Neutrophil (primary cell): ENCODE measurements around the gene NCOA1.

ENCODE experiments used
- H3K27ac ChIP-seq: fragments of 200-600 bp; sonication (generic); 2 replicates; pipeline ENCODE4 v1.5.1; 2016; ENCODE audit warnings: mild to moderate bottlenecking, moderate library complexity
- H3K27me3 ChIP-seq: fragments of 200-600 bp; sonication (generic); 2 replicates; pipeline ENCODE4 v1.6.0; 2016; ENCODE audit warnings: mild to moderate bottlenecking
- H3K36me3 ChIP-seq: fragments of 200-600 bp; sonication (generic); 2 replicates; pipeline ENCODE4 v1.5.1; 2017
- H3K4me1 ChIP-seq, 2 experiments: fragments of 200-600 bp in 1 of 2; sonication (generic) in 1 of 2; 1 replicate in 1 of 2; 2 replicates in 1 of 2; pipeline versions ENCODE4 v1.5.1 to v1.6.1; 2013 to 2016; ENCODE audit warnings: low read depth in 1 of 2, low read length in 1 of 2, mild to moderate bottlenecking in 1 of 2, moderate library complexity in 1 of 2; ENCODE audit not compliant: control insufficient read depth in 1 of 2, insufficient read depth in 1 of 2
- H3K4me3 ChIP-seq, 2 experiments: fragments of 200-600 bp in 1 of 2; sonication (generic) in 1 of 2; 1 replicate in 1 of 2; 2 replicates in 1 of 2; pipeline ENCODE4 v1.5.1; 2013 to 2016; ENCODE audit warnings: low read depth in 1 of 2, low read length in 1 of 2, mild to moderate bottlenecking in 1 of 2, moderate library complexity in 1 of 2
- H3K9me3 ChIP-seq: fragments of 200-600 bp; sonication (generic); 2 replicates; pipeline ENCODE4 v1.5.1; 2016
- CTCF ChIP-seq: fragments of 200-600 bp; sonication (generic); IDR thresholded peaks from 2 replicates; pipeline ENCODE4 v1.5.1; 2016; ENCODE audit warnings: antibody characterized with exemption

The NCOA1 gene

GRCh38 chr2:24620936-24621335 lies 129.9 kb downstream of the NCOA1 start:
- no peaks in the 10 kb centered on the region for H3K9me3 ChIP-seq
- no peak overlapping the region for H3K27ac ChIP-seq
- no peaks in the 10 kb centered on the region for H3K27me3 ChIP-seq
- no peak for TF ChIP-seq CTCF
- H3K36me3 ChIP-seq, result no peaks in the 10 kb centered on the region
- peaks cover 7 to 16% of the 10 kb centered on the region in 2 experiments for H3K4me1 ChIP-seq
- H3K4me3 ChIP-seq, result no peak overlapping the region

GRCh38 chr2:24621779-24622538 lies 130.9 kb downstream of the NCOA1 start:
- no peaks in the 10 kb centered on the region for H3K9me3 ChIP-seq
- no peak for TF ChIP-seq CTCF
- peaks cover 4 to 9% of the 10 kb centered on the region in 2 experiments for H3K4me1 ChIP-seq
- no peaks in the 10 kb centered on the region for H3K36me3 ChIP-seq
- H3K4me3 ChIP-seq, result no peak overlapping the region
- no peak overlapping the region for H3K27ac ChIP-seq
- H3K27me3 ChIP-seq, result no peaks in the 10 kb centered on the region

GRCh38 chr2:24623535-24623934 lies 132.5 kb downstream of the NCOA1 start:
- Histone ChIP-seq H3K9me3 (no peaks in the 10 kb centered on the region), H3K36me3 (no peaks in the 10 kb centered on the region), H3K27ac (no peak overlapping the region), H3K4me1 (peaks cover 4 to 9% of the 10 kb centered on the region in 2 experiments), H3K27me3 (no peaks in the 10 kb centered on the region), H3K4me3 (no peak overlapping the region)
- no peak for TF ChIP-seq CTCF

DNA sequence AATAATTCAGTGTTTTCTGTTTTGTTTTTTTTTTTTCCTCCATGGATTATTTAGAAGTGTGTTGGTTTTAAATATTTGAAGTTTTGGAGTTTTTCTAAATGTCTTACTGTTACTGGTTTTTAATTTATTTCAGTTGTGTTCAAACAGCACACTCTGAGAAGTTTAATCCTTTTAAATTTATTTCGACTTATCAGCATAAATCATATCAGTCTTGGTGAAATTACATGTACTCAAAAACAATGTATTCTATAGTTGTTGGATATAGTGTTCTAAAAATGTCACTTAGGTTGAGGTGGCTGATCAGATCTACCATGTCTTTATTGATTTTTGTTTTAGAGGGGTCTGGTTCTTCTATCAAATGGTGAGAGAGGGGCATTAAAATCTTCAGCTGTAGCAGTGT lies 134.7 kb downstream of the NCOA1 start:
- Histone ChIP-seq H3K4me3 (no peak overlapping the region), H3K9me3 (no peaks in the 10 kb centered on the region), H3K36me3 (no peaks in the 10 kb centered on the region), H3K4me1 (peaks cover 3 to 4% of the 10 kb centered on the region in 2 experiments), H3K27me3 (no peaks in the 10 kb centered on the region), H3K27ac (no peak overlapping the region)
- no peak for TF ChIP-seq CTCF

DNA sequence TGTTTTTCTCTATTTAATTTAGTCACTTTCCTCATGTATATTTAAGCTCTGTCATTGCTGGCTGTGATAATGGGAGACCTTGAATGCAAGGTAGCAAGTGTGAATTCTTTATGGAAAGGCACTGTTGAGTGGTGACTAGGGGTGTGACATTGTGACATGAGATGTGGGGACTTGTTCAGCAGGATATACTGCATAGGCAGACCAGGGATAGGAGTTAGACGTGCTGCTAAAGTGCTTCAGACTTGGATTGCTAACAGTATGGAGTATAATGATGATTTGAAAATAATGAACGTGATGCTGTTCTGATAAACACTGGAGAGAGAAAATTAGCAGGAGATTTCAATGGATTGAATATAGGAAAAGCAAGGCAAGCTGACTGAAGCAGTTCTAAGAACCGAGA lies 135.1 kb downstream of the NCOA1 start:
- no peak for TF ChIP-seq CTCF
- Histone ChIP-seq H3K36me3 (no peaks in the 10 kb centered on the region), H3K27me3 (no peaks in the 10 kb centered on the region), H3K27ac (no peak overlapping the region), H3K4me1 (peaks cover 0 to under 1% of the 10 kb centered on the region in 2 experiments), H3K4me3 (no peak overlapping the region), H3K9me3 (no peaks in the 10 kb centered on the region)
